ENCODE data around the gene FSD1.

Gene FSD1

DNA sequence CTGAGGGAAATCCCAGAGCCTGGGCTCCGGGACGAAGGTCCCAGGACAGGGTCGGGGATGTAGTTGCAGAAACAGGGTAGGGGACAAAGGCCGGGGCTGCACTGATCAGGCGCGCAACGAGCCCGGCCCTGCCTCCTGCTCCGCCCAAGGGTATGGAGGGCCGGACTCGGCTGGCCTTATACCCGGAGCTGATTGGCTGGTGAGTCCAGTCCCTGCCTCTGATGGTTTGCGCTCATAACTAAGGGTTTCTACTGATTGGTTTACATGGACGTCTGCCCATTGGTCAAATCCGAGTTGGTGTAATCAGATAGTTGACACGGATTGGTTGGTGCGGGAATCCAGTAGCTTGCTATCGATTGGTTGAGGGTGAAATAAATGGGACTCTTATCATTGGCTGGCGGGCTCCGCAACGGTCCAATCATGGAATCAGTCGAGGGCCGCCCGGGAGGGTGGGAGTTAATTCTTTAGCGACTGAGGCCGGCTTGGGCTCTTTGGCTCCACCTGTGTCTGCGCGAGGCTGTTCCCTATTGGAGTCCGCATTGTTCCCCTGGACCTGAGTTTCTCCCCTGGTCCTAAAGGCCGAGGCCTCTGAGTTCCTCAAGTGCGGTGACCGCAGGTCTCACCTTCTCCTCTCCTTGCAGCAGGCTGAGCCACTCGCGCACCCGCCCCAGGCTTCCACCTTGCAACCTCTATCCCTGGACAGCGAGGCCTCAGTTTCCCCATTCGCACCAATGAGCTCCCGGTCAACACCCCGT lies 38.4 kb downstream of the FSD1 start:
- peak overlapping the region; percentile 81 for H3K9ac ChIP-seq (ENCODE audit: low read depth, low read length)
- peak; percentile 95 for TF ChIP-seq EZH2 (IDR thresholded peaks at IDR 0.05; ENCODE audit: borderline replicate concordance, low read depth, low read length, severe bottlenecking)
- TF ChIP-seq, protein P1, sequence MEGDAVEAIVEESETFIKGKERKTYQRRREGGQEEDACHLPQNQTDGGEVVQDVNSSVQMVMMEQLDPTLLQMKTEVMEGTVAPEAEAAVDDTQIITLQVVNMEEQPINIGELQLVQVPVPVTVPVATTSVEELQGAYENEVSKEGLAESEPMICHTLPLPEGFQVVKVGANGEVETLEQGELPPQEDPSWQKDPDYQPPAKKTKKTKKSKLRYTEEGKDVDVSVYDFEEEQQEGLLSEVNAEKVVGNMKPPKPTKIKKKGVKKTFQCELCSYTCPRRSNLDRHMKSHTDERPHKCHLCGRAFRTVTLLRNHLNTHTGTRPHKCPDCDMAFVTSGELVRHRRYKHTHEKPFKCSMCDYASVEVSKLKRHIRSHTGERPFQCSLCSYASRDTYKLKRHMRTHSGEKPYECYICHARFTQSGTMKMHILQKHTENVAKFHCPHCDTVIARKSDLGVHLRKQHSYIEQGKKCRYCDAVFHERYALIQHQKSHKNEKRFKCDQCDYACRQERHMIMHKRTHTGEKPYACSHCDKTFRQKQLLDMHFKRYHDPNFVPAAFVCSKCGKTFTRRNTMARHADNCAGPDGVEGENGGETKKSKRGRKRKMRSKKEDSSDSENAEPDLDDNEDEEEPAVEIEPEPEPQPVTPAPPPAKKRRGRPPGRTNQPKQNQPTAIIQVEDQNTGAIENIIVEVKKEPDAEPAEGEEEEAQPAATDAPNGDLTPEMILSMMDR (IDR thresholded peaks at IDR 0.05; ENCODE audit: borderline replicate concordance, extremely low read depth, low read length, poor library complexity, severe bottlenecking), result peak; percentile 51
- peaks cover 9% of the 10 kb centered on the region; the same call in 1 of the 2 replicates for H4K20me1 ChIP-seq (ENCODE audit: insufficient read depth, low read length)
- H3K4me2 ChIP-seq (ENCODE audit: insufficient read depth, low read length), result peak overlapping the region; percentile 99
- peak overlapping the region; percentile 92 for H3K27ac ChIP-seq (ENCODE audit: low read length)
- H3K9me3 ChIP-seq (ENCODE audit: insufficient read depth, low read length, severe bottlenecking), result no peaks in the 10 kb centered on the region
- peak overlapping the region; percentile 58 to 94 for H3K4me3 ChIP-seq (ENCODE audit: low read depth in 1 of 2, low read length in 2 of 2)
- peaks cover 22% of the 10 kb centered on the region for H3K36me3 ChIP-seq (ENCODE audit: insufficient read depth, low read length)
- peaks cover 42% of the 10 kb centered on the region for H3K4me1 ChIP-seq (ENCODE audit: insufficient read depth, low read length)
- H3K27me3 ChIP-seq (ENCODE audit: insufficient read depth, low read length, poor library complexity), result no peaks in the 10 kb centered on the region
- ATAC-seq (ENCODE audit: insufficient read depth, low read depth) (peak; percentile 91), DNase-seq (peak; percentile 98)
- H2AFZ ChIP-seq (ENCODE audit: low read depth, low read length), result peak overlapping the region; percentile 99
- H3K79me2 ChIP-seq (ENCODE audit: insufficient read depth, low read length), result peaks cover 13% of the 10 kb centered on the region

- peak within 1 kb of the TSS; percentile 92 for H3K27ac ChIP-seq (ENCODE audit: low read length)
- DNase-seq, result peak; percentile 94
- peak within 1 kb of the TSS; percentile 58 to 94 for H3K4me3 ChIP-seq (ENCODE audit: low read depth in 1 of 2, low read length in 2 of 2)
- H3K9me3 ChIP-seq (ENCODE audit: insufficient read depth, low read length, severe bottlenecking), result no peaks in the 10 kb centered on the region
- ATAC-seq (ENCODE audit: insufficient read depth, low read depth), result peak; percentile 67
- peaks cover 22% of the 10 kb centered on the region for H3K36me3 ChIP-seq (ENCODE audit: insufficient read depth, low read length)
- peaks cover 13% of the 10 kb centered on the region for H3K79me2 ChIP-seq (ENCODE audit: insufficient read depth, low read length)
- peak within 1 kb of the TSS; percentile 81 for H3K9ac ChIP-seq (ENCODE audit: low read depth, low read length)
- H3K27me3 ChIP-seq (ENCODE audit: insufficient read depth, low read length, poor library complexity), result no peaks in the 10 kb centered on the region
- H3K4me2 ChIP-seq (ENCODE audit: insufficient read depth, low read length), result peak within 1 kb of the TSS; percentile 99
- TF ChIP-seq, protein P1 (IDR thresholded peaks at IDR 0.05; ENCODE audit: borderline replicate concordance, extremely low read depth, low read length, poor library complexity, severe bottlenecking), result no peak
- TF ChIP-seq EZH2 (IDR thresholded peaks at IDR 0.05; ENCODE audit: borderline replicate concordance, low read depth, low read length, severe bottlenecking), result no peak
- H3K4me1 ChIP-seq (ENCODE audit: insufficient read depth, low read length), result peaks cover 34% of the 10 kb centered on the region
- H4K20me1 ChIP-seq (ENCODE audit: insufficient read depth, low read length), result peaks cover 9% of the 10 kb centered on the region; the same call in 1 of the 2 replicates
- H2AFZ ChIP-seq (ENCODE audit: low read depth, low read length), result peak within 1 kb of the TSS; percentile 99
Observed at GRCh38 chr19:4343370-4344307, 39.2 kb downstream of the FSD1 start, which contains the start of gene MPND. Gene MPND, plus strand, starts transcription at chr19:4343562. Its CDS starts 32 bp downstream, at chr19:4343594.

DNA sequence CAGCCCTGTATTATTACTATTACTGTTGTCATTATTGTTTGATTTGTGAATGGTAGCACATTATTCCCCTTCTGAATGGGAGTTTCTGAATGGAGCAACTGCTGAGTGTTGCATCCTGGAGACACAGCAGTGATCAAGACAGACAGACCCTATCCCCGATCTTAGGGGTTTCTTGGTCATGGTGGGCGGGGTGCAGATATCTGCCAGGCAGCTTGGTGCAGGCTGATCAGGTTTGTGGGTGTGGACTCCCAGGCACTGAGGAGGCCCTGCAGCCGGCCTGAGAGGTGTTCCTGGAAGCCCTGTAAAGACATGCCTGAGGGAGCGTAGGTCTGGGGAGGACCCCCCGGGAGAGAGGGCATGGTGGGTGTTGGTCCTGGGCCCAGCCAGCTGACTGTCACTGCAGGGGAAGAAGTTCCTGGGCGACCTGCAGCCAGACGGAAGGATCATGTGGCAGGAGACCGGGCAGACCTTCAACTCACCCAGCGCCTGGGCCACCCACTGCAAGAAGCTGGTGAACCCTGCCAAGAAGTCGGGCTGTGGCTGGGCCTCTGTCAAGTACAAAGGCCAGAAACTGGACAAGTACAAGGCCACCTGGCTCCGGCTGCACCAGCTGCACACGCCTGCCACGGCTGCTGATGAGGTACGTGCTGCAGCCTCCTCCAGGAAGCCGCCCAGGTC lies 41.1 kb downstream of the FSD1 start:
- DNase-seq (no peak), ATAC-seq (ENCODE audit: insufficient read depth, low read depth) (no peak)
- Histone ChIP-seq H3K36me3 (ENCODE audit: insufficient read depth, low read length) (peaks cover 36% of the 10 kb centered on the region), H3K4me2 (ENCODE audit: insufficient read depth, low read length) (peak overlapping the region; percentile 12; the same call in 1 of the 2 replicates), H3K4me3 (ENCODE audit: low read depth in 1 of 2, low read length in 2 of 2) (no peak overlapping the region), H3K79me2 (ENCODE audit: insufficient read depth, low read length) (peaks cover 13% of the 10 kb centered on the region), H3K4me1 (ENCODE audit: insufficient read depth, low read length) (peaks cover 29% of the 10 kb centered on the region), H4K20me1 (ENCODE audit: insufficient read depth, low read length) (peaks cover 14% of the 10 kb centered on the region), H3K27ac (ENCODE audit: low read length) (no peak overlapping the region), H2AFZ (ENCODE audit: low read depth, low read length) (no peak overlapping the region), H3K9ac (ENCODE audit: low read depth, low read length) (no peak overlapping the region), H3K27me3 (ENCODE audit: insufficient read depth, low read length, poor library complexity) (no peaks in the 10 kb centered on the region), H3K9me3 (ENCODE audit: insufficient read depth, low read length, severe bottlenecking) (no peaks in the 10 kb centered on the region)
- TF ChIP-seq EZH2 (IDR thresholded peaks at IDR 0.05; ENCODE audit: borderline replicate concordance, low read depth, low read length, severe bottlenecking), result no peak
- TF ChIP-seq, protein P1 (IDR thresholded peaks at IDR 0.05; ENCODE audit: borderline replicate concordance, extremely low read depth, low read length, poor library complexity, severe bottlenecking), result no peak
